Endodermal cell (in vitro differentiated cells): ENCODE results near the gene ZNF282. TPM values are rescaled to one million over a fixed set of nuclear protein-coding genes. Genes with fewer than 3 reads are reported as not detected.
"Not testable (repeated sequence)": the region's sequence is repeated elsewhere in the genome, so short reads cannot be mapped to it uniquely, and the experiment has no call there.

Experiments
- DNase-seq: peaks from one replicate; pipeline ENCODE4 v3.0.0-alpha.2; 2017
- H3K27ac ChIP-seq: 2 replicates; pipeline ENCODE4 v1.5.1; 2013; ENCODE audit warnings: mild to moderate bottlenecking, low read depth, low read length, moderate library complexity
- H3K27me3 ChIP-seq: 2 replicates; pipeline ENCODE4 v1.6.1; 2013; ENCODE audit warnings: mild to moderate bottlenecking, low read length, moderate library complexity; ENCODE audit not compliant: insufficient read depth, control insufficient read depth, poor library complexity, severe bottlenecking
- H3K36me3 ChIP-seq: 2 replicates; pipeline ENCODE4 v1.7.0; 2013; ENCODE audit warnings: mild to moderate bottlenecking, low read length, moderate library complexity; ENCODE audit not compliant: control insufficient read depth, insufficient read depth
- H3K4me1 ChIP-seq: one replicate; pipeline ENCODE4 v1.7.0; 2013; ENCODE audit warnings: low read length; ENCODE audit not compliant: control insufficient read depth, insufficient read depth
- H3K4me3 ChIP-seq: 2 replicates; pipeline ENCODE4 v1.5.1; 2013; ENCODE audit warnings: mild to moderate bottlenecking, low read length, moderate library complexity
- H3K9ac ChIP-seq: 2 replicates; pipeline ENCODE4 v1.6.1; 2013; ENCODE audit warnings: mild to moderate bottlenecking, low read length, moderate library complexity; ENCODE audit not compliant: poor library complexity, severe bottlenecking; ENCODE audit errors: extremely low read depth
- H3K9me3 ChIP-seq: 2 replicates; pipeline ENCODE4 v1.6.1; 2013; ENCODE audit warnings: mild to moderate bottlenecking, low read length, moderate library complexity; ENCODE audit not compliant: control insufficient read depth
- H3K27ac Mint-ChIP-seq: 2 replicates; pipeline ENCODE4 v1.8.0; 2020; ENCODE audit warnings: mixed read lengths
- H3K27me3 Mint-ChIP-seq: 2 replicates; pipeline ENCODE4 v1.8.0; 2021; ENCODE audit warnings: mild to moderate bottlenecking, mixed read lengths; ENCODE audit not compliant: insufficient read depth
- H3K36me3 Mint-ChIP-seq: 2 replicates; pipeline ENCODE4 v1.8.0; 2020; ENCODE audit warnings: low read depth, mixed read lengths
- H3K4me1 Mint-ChIP-seq: 2 replicates; pipeline ENCODE4 v1.8.0; 2020; ENCODE audit warnings: mixed read lengths
- H3K4me3 Mint-ChIP-seq: 2 replicates; pipeline ENCODE4 v1.8.0; 2020; ENCODE audit warnings: mild to moderate bottlenecking, moderate library complexity, mixed read lengths
- H3K9me3 Mint-ChIP-seq: 2 replicates; pipeline ENCODE4 v1.8.0; 2020; ENCODE audit warnings: mild to moderate bottlenecking, mixed read lengths
- WGBS, 2 experiments: methylation state at CpG; one replicate each; pipeline versions ENCODE4 v1.1.5 to v1.1.7; 2013; ENCODE audit warnings: missing lambda C conversion rate in 2 of 2, mixed read lengths in 1 of 2; ENCODE audit not compliant: insufficient coverage in 1 of 2, insufficient read length in 1 of 2; 5-methylcytosine and 5-hydroxymethylcytosine counted together
- total RNA-seq, 2 donors: library from RNA; stranded (reverse); fragmentation: NEBNext Ultra II Directional in 1 of 2; extraction: Animal tissue kit (Norgen Biotek cat#: 25700) in 1 of 2; gene quantifications; 2 replicates in 1 of 2; 3 replicates in 1 of 2; pipeline ENCODE4 v1.2.1, GENCODE V29; 2021
- TF ChIP-seq, protein P1 (sequence below): fragments of 200-600 bp; sonication (generic); conservative IDR thresholded peaks from 2 replicates; pipeline ENCODE4 v1.5.0; 2021; ENCODE audit warnings: antibody characterized with exemption, mild to moderate bottlenecking

ZNF282 gene
- total RNA-seq, 2 donors from 2014 or later: 28.8 to 29.8 TPM

DNA sequence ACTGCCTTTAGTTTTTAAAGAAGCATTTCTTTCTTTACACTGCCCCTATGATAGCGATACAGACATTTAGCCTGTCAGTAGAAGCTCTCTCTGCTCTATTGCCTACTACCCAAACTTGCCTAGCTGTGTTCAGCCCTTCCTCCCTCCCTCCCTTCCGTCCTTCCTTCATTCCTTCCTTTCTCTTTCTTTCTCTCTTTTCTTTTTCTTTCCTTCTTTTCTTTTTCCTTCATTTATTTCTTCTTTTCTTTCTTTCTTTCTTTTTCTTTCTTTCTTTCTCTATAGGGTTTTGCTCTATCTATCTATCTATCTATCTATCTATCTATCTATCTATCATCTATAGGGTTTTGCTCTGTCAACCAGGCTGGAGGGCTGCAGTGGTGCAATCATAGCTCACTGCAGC lies 37.0 kb downstream of the ZNF282 start:
- H3K27ac ChIP-seq: no peak overlapping the region
- no peaks in the 10 kb centered on the region for H3K4me1 Mint-ChIP-seq

DNA sequence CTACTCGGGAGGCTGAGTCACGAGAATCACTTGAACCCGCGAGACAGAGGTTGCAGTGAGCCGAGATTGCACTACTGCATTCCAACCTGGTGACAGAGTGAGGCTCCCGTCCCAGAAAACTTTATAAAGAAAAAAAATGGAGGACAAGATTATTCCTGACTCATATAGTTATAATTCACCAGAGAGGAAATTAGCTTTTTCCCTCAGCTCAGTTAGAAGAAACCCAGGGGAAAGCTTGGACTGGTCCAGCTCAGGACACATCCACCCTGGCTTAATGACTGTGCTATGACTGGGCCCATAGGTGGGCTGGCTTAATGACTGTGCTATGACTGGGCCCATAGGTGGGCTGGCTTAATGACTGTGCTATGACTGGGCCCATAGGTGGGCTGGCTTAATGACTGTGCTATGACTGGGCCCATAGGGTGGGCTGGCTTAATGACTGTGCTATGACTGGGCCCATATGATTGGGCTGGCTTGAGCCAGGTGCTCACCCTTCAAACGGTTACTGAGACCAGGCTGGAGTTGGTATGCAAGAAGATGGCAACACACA lies 38.4 kb downstream of the ZNF282 start:
- H3K9me3 ChIP-seq, H3K4me1 ChIP-seq, H3K9ac ChIP-seq, H3K27ac ChIP-seq, H3K36me3 Mint-ChIP-seq, DNase-seq, H3K27me3 ChIP-seq, H3K4me1 Mint-ChIP-seq, H3K27ac Mint-ChIP-seq, H3K4me3 ChIP-seq, H3K4me3 Mint-ChIP-seq, H3K36me3 ChIP-seq, H3K9me3 Mint-ChIP-seq: not testable (repeated sequence)
- 85 to 88% methylated on average over 7 of the region's 7 CpGs for WGBS, 2 experiments
- H3K27me3 Mint-ChIP-seq: peaks cover 16% of the 10 kb centered on the region

More for the DNA sequence above, 37.0 kb downstream of the ZNF282 start:
- no peak overlapping the region for H3K27ac Mint-ChIP-seq
- H3K36me3 Mint-ChIP-seq: no peaks in the 10 kb centered on the region
- no peak for DNase-seq
- WGBS, 2 experiments: 81 to 96% methylated on average over 2 of the region's 2 CpGs
- H3K4me1 ChIP-seq: no peaks in the 10 kb centered on the region
- TF ChIP-seq, protein P1, sequence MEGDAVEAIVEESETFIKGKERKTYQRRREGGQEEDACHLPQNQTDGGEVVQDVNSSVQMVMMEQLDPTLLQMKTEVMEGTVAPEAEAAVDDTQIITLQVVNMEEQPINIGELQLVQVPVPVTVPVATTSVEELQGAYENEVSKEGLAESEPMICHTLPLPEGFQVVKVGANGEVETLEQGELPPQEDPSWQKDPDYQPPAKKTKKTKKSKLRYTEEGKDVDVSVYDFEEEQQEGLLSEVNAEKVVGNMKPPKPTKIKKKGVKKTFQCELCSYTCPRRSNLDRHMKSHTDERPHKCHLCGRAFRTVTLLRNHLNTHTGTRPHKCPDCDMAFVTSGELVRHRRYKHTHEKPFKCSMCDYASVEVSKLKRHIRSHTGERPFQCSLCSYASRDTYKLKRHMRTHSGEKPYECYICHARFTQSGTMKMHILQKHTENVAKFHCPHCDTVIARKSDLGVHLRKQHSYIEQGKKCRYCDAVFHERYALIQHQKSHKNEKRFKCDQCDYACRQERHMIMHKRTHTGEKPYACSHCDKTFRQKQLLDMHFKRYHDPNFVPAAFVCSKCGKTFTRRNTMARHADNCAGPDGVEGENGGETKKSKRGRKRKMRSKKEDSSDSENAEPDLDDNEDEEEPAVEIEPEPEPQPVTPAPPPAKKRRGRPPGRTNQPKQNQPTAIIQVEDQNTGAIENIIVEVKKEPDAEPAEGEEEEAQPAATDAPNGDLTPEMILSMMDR: no peak
- H3K4me3 Mint-ChIP-seq: no peak overlapping the region
- no peak overlapping the region for H3K9ac ChIP-seq
- peaks cover 8% of the 10 kb centered on the region for H3K27me3 Mint-ChIP-seq
- no peaks in the 10 kb centered on the region for H3K9me3 Mint-ChIP-seq
- H3K27me3 ChIP-seq: peaks cover 2% of the 10 kb centered on the region
- no peak overlapping the region for H3K4me3 ChIP-seq
- no peaks in the 10 kb centered on the region for H3K9me3 ChIP-seq
- H3K36me3 ChIP-seq: no peaks in the 10 kb centered on the region

DNA sequence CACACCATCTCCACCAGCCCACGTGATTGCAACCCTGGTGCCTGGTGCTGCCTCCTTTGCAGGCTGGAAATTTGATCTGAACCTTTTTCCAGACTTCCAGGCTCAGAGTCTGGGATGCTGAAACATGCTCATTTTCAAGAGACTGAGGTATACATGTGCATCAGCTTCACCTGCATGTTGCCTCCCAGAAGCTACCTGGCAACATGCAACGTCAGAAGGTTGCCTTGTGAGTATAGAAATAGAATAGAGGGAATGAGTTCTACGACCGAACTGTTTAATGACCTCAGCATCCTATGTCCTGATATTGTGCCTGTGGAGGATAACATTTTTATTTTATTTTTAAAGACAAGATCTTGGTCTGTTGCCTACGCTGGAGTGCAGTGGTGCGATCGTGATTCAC lies 42.2 kb downstream of the ZNF282 start:
- Histone ChIP-seq H3K27ac (no peak overlapping the region), H3K4me1 (no peaks in the 10 kb centered on the region), H3K4me3 (no peak overlapping the region), H3K27me3 (peaks cover 9% of the 10 kb centered on the region), H3K9me3 (peaks cover 4% of the 10 kb centered on the region), H3K36me3 (peaks cover 4% of the 10 kb centered on the region), H3K9ac (no peak overlapping the region)
- TF ChIP-seq, protein P1: no peak
- H3K4me3 Mint-ChIP-seq: no peak overlapping the region
- WGBS, 2 experiments: 85 to 95% methylated on average over 5 to 7 of the region's 7 CpGs
- H3K27me3 Mint-ChIP-seq: peaks cover 18% of the 10 kb centered on the region
- no peak for DNase-seq
- H3K27ac Mint-ChIP-seq: no peak overlapping the region
- H3K9me3 Mint-ChIP-seq: peaks cover 4% of the 10 kb centered on the region
- H3K36me3 Mint-ChIP-seq: peaks cover 4% of the 10 kb centered on the region
- peaks cover 6% of the 10 kb centered on the region for H3K4me1 Mint-ChIP-seq

DNA sequence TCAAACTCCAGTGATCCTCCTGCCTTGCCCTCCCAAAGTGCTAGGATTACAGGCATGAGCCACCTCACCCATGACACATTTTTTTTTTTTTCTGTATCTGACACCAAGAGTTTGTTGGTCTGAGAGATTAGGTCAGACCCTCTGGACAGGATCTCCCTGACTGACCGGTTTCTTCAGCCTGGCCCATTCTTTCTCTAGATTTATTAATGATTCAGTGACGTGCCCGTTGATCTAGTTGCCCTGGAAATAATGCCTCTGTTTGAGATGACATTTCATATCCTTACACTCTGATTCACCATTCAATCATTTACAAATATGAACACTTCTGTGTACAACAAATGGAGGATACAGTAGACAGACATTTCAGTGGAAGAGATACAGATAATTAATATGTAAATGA lies 42.7 kb downstream of the ZNF282 start:
- Mint-ChIP-seq H3K4me1 (peaks cover 6% of the 10 kb centered on the region), H3K27ac (no peak overlapping the region), H3K4me3 (no peak overlapping the region), H3K27me3 (peaks cover 18% of the 10 kb centered on the region), H3K36me3 (peaks cover 8% of the 10 kb centered on the region), H3K9me3 (peaks cover 10% of the 10 kb centered on the region)
- Histone ChIP-seq H3K27me3 (peaks cover 9% of the 10 kb centered on the region), H3K27ac (no peak overlapping the region), H3K9me3 (peaks cover 10% of the 10 kb centered on the region), H3K4me1 (no peaks in the 10 kb centered on the region), H3K4me3 (no peak overlapping the region), H3K36me3 (peaks cover 4% of the 10 kb centered on the region), H3K9ac (no peak overlapping the region)
- TF ChIP-seq, protein P1: no peak
- WGBS, 2 experiments: 92% methylated on average over 3 of the region's 3 CpGs
- DNase-seq: no peak
